BJ (cell line): ENCODE measurements around the gene CD63. TPM values are rescaled to one million over a fixed set of nuclear protein-coding genes. Genes with fewer than 3 reads are reported as not detected.

Experiments
- CTCF ChIA-PET: fragments of 350-600 bp; formaldehyde crosslinking; extraction: SDS; loops from one replicate; lab custom pipeline; 2021; ENCODE audit warnings: antibody characterized with exemption, inconsistent platforms; lab: Yijun Ruan, JAX
- POLR2A ChIA-PET: fragments of 300-600 bp; sonication (Branson Sonifier 250); formaldehyde crosslinking; extraction: SDS; loops from one replicate; lab custom pipeline; 2021; ENCODE audit warnings: antibody characterized with exemption; lab: Charles Lee
- DNase-seq: peaks from one replicate; pipeline ENCODE4 v3.0.0-alpha.2; 2011; ENCODE audit warnings: low read depth
- H3K27me3 ChIP-seq: 2 replicates; pipeline ENCODE4 v1.6.0; 2011; ENCODE audit warnings: low read length; ENCODE audit not compliant: control insufficient read depth, insufficient read depth
- H3K36me3 ChIP-seq: 2 replicates; pipeline ENCODE4 v1.5.1; 2011; ENCODE audit warnings: low read length; ENCODE audit not compliant: control insufficient read depth, insufficient read depth
- H3K4me3 ChIP-seq: 2 replicates; pipeline ENCODE4 v1.5.1; 2011; ENCODE audit warnings: low read depth, mild to moderate bottlenecking, control low read depth, low read length
- polyA plus RNA-seq: library from polyadenylated mRNA; depleted of rRNA; stranded (reverse); fragments of >200 nt; gene quantifications from 2 replicates; pipeline ENCODE4 v1.2.3, GENCODE V29; 2011
- TF ChIP-seq, protein P1 (sequence below): IDR thresholded peaks from 2 replicates; pipeline ENCODE4 v1.5.1; 2011; ENCODE audit warnings: low read depth, mild to moderate bottlenecking, control low read depth, inconsistent platforms, low read length, moderate library complexity; ENCODE audit not compliant: insufficient read depth

CD63 gene
- polyA plus RNA-seq, 1 experiment: 974 TPM

DNA sequence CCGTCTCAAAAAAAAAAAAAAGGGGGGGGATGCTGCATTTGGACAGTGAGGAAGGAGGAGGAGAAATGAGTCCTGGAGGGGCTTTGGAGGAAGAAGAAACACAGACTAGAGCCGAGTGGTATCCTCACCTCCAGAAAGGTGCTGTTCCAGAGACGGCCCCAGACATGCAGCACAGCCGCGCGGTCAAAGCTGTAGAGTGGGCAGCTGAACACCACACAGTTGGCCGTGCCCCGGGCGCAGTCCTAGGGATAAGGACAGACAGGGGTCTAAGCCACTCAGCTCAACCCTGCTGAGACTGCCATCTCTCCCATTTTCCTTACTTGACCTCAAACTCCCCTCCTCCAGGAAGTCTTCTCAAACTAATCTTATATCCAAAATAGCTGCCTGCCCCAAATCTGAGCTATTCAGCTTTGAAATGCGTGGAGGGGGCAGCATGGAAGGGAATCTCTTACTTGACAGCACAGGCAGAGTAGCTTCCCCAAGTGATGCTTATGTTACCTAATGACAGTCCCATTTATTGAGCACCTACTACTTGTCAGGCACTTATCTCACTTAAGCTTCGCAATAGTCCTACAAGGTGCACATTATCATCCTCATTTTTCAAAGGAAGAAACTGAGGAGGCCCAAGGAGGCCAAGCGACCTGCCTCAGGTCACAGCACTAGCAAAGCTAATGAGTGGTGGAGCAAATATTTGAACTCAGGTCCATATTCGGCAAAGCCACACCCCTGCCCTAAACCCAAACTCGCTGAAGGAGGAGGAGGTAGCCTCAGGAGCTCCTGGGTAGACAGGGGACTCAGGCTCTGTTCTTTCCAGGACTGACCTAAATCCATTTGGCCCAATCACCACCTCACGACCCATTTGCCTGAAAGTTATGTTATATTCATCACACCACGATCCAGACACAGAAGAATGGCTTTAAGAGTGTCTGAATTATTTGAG lies 39.8 kb downstream of the CD63 start:
- POLR2A ChIA-PET: no interaction called here
- Histone ChIP-seq H3K4me3 (no peak overlapping the region), H3K36me3 (no peaks in the 10 kb centered on the region), H3K27me3 (no peaks in the 10 kb centered on the region)
- DNase-seq: no peak
- TF ChIP-seq, protein P1, sequence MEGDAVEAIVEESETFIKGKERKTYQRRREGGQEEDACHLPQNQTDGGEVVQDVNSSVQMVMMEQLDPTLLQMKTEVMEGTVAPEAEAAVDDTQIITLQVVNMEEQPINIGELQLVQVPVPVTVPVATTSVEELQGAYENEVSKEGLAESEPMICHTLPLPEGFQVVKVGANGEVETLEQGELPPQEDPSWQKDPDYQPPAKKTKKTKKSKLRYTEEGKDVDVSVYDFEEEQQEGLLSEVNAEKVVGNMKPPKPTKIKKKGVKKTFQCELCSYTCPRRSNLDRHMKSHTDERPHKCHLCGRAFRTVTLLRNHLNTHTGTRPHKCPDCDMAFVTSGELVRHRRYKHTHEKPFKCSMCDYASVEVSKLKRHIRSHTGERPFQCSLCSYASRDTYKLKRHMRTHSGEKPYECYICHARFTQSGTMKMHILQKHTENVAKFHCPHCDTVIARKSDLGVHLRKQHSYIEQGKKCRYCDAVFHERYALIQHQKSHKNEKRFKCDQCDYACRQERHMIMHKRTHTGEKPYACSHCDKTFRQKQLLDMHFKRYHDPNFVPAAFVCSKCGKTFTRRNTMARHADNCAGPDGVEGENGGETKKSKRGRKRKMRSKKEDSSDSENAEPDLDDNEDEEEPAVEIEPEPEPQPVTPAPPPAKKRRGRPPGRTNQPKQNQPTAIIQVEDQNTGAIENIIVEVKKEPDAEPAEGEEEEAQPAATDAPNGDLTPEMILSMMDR: no peak
- CTCF ChIA-PET: interaction anchor here (1.0 to 1.1 kb wide), 2 partner anchors 26 to 27 kb away, joined by 3 read pairs; partner anchors contain the start of gene BLOC1S1

DNA sequence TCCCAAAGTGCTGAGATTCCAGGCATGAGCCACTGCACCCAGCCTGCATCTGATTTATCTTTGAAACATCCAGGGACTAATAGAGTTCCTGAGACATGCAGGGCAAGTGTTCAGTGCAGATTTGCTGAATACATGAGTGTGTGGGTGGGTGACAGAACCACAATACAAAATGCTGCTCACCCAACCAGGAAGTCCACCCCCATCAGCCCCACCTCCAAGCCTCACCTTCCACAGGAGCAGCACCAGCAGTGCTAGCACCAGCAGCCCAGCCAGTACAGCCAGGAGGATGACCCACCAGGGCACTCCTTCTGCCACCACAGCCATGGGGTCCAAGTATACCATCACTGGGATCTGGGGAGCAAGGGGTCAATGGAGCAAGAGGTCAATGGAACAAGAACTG lies 41.1 kb downstream of the CD63 start:
- Histone ChIP-seq H3K36me3 (no peaks in the 10 kb centered on the region), H3K4me3 (no peak overlapping the region), H3K27me3 (no peaks in the 10 kb centered on the region; the same call in 1 of the 2 replicates)
- DNase-seq: no peak
- TF ChIP-seq, protein P1: no peak
- ChIA-PET CTCF (no interaction called here), POLR2A (no interaction called here)

DNA sequence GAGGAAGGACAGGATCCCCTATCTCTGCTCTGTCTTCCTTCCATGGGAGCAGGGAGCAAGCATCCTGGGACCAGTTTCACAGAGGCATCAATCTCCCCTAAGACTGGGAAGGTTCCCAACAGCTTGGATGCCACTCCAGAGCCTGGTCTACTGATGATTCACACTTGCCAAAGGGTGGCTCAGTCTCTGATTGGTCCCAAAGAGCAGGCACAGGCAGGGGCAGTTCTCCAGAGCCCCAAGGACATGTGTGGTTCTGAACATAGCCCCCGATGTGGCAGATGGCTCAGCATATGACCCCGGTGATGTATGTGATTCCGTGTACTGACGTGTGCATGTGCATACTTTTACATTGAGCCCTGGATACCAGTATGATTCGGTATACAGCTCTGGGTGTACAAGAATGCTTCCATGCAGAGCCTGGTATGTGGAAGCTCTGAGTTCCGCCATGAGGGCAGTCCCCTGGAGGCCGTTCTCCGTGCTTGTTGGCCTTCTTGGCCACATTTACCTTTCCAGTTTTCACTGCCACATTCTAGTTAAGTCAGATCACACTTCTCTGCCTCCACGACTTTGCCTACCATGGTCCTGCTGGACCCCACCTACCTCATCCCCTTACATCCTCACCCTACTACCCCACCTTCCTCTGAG lies 42.3 kb downstream of the CD63 start:
- POLR2A ChIA-PET: no interaction called here
- CTCF ChIA-PET: no interaction called here
- Histone ChIP-seq H3K36me3 (no peaks in the 10 kb centered on the region), H3K4me3 (no peak overlapping the region), H3K27me3 (no peaks in the 10 kb centered on the region; the same call in 1 of the 2 replicates)
- TF ChIP-seq, protein P1: no peak
- DNase-seq: no peak

DNA sequence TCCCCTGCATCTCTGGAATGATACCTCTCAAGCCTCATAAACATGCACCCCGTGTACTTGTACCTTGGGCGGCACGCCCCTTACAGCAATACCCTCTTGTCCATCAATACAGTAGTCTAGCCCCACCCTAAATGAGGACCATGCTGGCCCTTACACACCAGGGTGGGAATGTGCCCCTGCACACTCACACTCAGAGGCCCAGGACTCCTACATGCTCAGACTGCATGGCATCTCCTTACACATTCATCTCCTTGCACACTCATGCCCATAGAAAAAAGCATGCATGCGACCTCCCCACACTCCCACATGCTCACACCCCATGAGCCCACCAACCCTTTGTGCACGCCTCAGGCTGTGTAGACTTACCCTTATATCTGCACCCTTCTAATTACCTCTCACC lies 43.1 kb downstream of the CD63 start:
- no peak overlapping the region for H3K4me3 ChIP-seq
- H3K36me3 ChIP-seq: no peaks in the 10 kb centered on the region
- POLR2A ChIA-PET: no interaction called here
- CTCF ChIA-PET: interaction anchor here (1.3 kb wide), 1 partner anchor 35 kb away, joined by 3 read pairs; the partner anchor contains the start of gene RDH5
- TF ChIP-seq, protein P1: no peak
- DNase-seq: no peak
- H3K27me3 ChIP-seq: no peaks in the 10 kb centered on the region; the same call in 1 of the 2 replicates
